BE2C (cell line): Measurements from ENCODE around the gene C1QL3.

Source experiments
- DNase-seq: peaks from one replicate; pipeline ENCODE4 v3.0.0-alpha.2; 2020
- H3K27me3 ChIP-seq: fragments of 250-450 bp; sonication (Bioruptor Pico); 2 replicates; pipeline ENCODE4 v1.5.1; 2020; ENCODE audit warnings: mild to moderate bottlenecking
- H3K36me3 ChIP-seq: fragments of 250-450 bp; sonication (Bioruptor Pico); 2 replicates; pipeline ENCODE4 v1.5.1; 2020; ENCODE audit warnings: mild to moderate bottlenecking
- H3K4me1 ChIP-seq: fragments of 250-450 bp; sonication (Bioruptor Pico); 2 replicates; pipeline ENCODE4 v1.5.1; 2020
- H3K4me3 ChIP-seq: 2 replicates; pipeline ENCODE4 v1.5.1; 2011; ENCODE audit warnings: low read depth, low read length
- H3K9me3 ChIP-seq: fragments of 250-450 bp; sonication (Bioruptor Pico); 2 replicates; pipeline ENCODE4 v1.5.1; 2020
- TF ChIP-seq, protein P1 (sequence below): IDR thresholded peaks from 2 replicates; pipeline ENCODE4 v1.5.1; 2012; ENCODE audit warnings: mild to moderate bottlenecking, low read depth, low read length

The C1QL3 gene

DNA sequence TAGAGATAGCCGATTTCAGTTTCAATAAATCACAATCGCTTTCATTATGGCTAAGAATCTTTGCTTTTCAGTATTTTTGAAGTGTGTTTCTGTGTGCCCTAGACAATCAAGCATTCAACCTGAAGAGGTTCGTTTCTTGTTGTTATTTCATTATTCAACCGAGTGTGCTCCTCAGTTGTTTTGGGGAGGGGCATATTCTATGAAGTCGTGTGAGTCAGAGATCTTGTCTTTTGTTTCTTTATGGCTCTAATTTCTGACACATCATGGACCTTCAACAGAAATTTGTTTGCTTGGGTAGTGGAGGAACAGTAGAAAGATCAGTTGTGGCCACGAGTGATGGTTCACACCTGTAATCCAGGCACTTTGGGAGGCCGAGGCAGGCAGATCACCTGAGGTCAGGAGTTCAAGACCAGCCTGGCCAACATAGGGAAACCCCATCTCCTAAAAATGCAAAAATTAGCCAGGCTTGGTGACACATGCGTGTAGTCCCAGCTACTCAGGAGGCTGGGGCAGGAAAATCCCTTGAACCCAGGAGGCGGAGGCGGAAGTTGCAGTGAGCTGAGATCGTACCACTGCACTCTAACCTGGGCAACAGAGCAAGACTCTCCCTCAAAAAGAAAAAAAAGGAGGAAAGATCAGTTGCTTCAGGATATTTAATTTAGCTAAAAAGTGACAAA, 38.3 kb downstream of the C1QL3 start:
- TF ChIP-seq, protein P1, sequence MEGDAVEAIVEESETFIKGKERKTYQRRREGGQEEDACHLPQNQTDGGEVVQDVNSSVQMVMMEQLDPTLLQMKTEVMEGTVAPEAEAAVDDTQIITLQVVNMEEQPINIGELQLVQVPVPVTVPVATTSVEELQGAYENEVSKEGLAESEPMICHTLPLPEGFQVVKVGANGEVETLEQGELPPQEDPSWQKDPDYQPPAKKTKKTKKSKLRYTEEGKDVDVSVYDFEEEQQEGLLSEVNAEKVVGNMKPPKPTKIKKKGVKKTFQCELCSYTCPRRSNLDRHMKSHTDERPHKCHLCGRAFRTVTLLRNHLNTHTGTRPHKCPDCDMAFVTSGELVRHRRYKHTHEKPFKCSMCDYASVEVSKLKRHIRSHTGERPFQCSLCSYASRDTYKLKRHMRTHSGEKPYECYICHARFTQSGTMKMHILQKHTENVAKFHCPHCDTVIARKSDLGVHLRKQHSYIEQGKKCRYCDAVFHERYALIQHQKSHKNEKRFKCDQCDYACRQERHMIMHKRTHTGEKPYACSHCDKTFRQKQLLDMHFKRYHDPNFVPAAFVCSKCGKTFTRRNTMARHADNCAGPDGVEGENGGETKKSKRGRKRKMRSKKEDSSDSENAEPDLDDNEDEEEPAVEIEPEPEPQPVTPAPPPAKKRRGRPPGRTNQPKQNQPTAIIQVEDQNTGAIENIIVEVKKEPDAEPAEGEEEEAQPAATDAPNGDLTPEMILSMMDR, result no peak
- no peaks in the 10 kb centered on the region for H3K36me3 ChIP-seq
- H3K9me3 ChIP-seq, result no peaks in the 10 kb centered on the region
- H3K27me3 ChIP-seq, result no peaks in the 10 kb centered on the region
- H3K4me3 ChIP-seq, result no peak overlapping the region
- no peaks in the 10 kb centered on the region for H3K4me1 ChIP-seq
- DNase-seq, result no peak

DNA sequence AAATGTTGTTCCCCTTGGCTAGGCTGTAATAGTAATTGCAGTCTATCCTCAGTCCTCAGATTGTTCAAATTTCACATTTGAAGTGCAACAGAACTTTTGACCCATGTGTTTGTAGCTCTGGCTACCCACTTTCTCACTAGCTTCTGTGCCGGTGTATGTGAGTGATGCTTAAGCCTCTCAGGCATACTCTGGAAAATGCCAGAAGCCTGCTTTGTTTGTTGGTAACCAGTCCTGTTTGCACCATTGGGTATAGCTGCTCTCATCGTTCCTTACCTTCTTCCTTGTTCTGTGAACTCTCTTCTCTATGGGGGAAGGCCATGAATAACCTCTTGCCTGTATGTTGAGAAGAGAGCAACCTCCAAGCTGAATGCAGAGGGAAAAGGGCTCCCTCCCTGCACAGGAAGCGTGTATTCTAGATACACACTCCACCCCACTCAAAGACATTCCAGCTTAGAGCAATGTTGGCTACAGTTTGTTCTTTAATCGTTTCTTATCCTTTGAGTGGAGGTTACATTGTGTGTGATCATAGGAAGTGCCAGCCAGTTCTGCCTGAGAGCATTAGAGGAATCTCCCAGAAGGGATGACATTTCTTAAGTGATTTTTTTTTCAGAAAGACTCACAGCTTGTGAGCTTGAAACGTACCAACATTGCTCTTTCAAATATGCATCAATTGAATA, 40.5 kb downstream of the C1QL3 start:
- no peaks in the 10 kb centered on the region for H3K9me3 ChIP-seq
- no peaks in the 10 kb centered on the region for H3K27me3 ChIP-seq
- H3K36me3 ChIP-seq, result no peaks in the 10 kb centered on the region
- no peak overlapping the region for H3K4me3 ChIP-seq
- no peak for DNase-seq
- H3K4me1 ChIP-seq, result no peaks in the 10 kb centered on the region
- TF ChIP-seq, protein P1, result no peak

GRCh38 chr10:16478801-16479200, 42.9 kb downstream of the C1QL3 start:
- no peak for DNase-seq
- Histone ChIP-seq H3K27me3 (no peaks in the 10 kb centered on the region), H3K36me3 (no peaks in the 10 kb centered on the region), H3K9me3 (no peaks in the 10 kb centered on the region), H3K4me3 (no peak overlapping the region), H3K4me1 (no peaks in the 10 kb centered on the region)
- TF ChIP-seq, protein P1, result no peak

- H3K4me1 ChIP-seq, result no peaks in the 10 kb centered on the region
- no peaks in the 10 kb centered on the region for H3K36me3 ChIP-seq
- TF ChIP-seq, protein P1, result no peak
These were observed 43.9 kb downstream of the C1QL3 start for GRCh38 chr10:16477757-16478156.

DNA sequence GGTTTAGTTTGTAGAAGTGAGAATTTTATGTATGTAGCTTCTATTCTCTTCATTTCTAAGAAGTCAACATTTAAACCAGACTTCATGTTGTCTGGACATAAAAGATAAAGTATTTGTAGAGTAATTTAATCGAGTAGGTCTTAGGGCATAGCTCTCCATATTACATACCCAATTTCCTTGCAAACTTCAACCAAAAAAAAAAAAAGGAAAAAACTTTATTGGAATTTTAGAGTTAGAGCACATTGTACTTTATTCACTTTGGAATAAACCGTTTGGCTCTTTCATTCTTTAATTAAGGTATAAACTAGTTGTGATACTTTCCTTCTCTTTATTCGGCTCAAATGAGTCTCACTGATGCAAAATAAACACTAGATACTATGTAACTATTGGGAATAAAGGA, 48.9 kb downstream of the C1QL3 start:
- Histone ChIP-seq H3K36me3 (no peaks in the 10 kb centered on the region), H3K4me1 (no peaks in the 10 kb centered on the region), H3K9me3 (no peaks in the 10 kb centered on the region), H3K4me3 (no peak overlapping the region), H3K27me3 (no peaks in the 10 kb centered on the region)
- TF ChIP-seq, protein P1, result no peak
- DNase-seq, result no peak

More at GRCh38 chr10:16477757-16478156, 43.9 kb downstream of the C1QL3 start:
- H3K27me3 ChIP-seq, result no peaks in the 10 kb centered on the region
- no peak overlapping the region for H3K4me3 ChIP-seq
- no peak for DNase-seq
- no peaks in the 10 kb centered on the region for H3K9me3 ChIP-seq

- Histone ChIP-seq H3K36me3 (no peaks in the 10 kb centered on the region), H3K27me3 (no peaks in the 10 kb centered on the region), H3K9me3 (no peaks in the 10 kb centered on the region), H3K4me3 (no peak overlapping the region), H3K4me1 (no peaks in the 10 kb centered on the region)
- TF ChIP-seq, protein P1, result no peak
- DNase-seq, result no peak
These were observed 50.9 kb downstream of the C1QL3 start for GRCh38 chr10:16470747-16471146.
